Epithelial cell of esophagus (primary cell): ENCODE results near the gene SRSF8.

Source experiments
- DNase-seq: peaks from one replicate; pipeline ENCODE4 v3.0.0; 2010; ENCODE audit warnings: low read depth
- H3K4me3 ChIP-seq: 2 replicates; pipeline ENCODE4 v1.5.1; 2011; ENCODE audit warnings: mild to moderate bottlenecking, low read length, control low read depth
- CTCF ChIP-seq: IDR thresholded peaks from 2 replicates; pipeline ENCODE4 v1.5.1; 2011; ENCODE audit warnings: low read depth, mild to moderate bottlenecking, low read length, control low read depth, inconsistent platforms; ENCODE audit not compliant: insufficient read depth; ENCODE audit errors: missing control alignments

The SRSF8 gene

GRCh38 chr11:95093548-95093947, 26.8 kb downstream of the SRSF8 start:
- no peak for TF ChIP-seq CTCF
- no peak overlapping the region for H3K4me3 ChIP-seq
- DNase-seq, result no peak

GRCh38 chr11:95095858-95096587, 29.3 kb downstream of the SRSF8 start:
- TF ChIP-seq CTCF, result no peak
- no peak for DNase-seq
- H3K4me3 ChIP-seq, result no peak overlapping the region

GRCh38 chr11:95097209-95097608, 30.5 kb downstream of the SRSF8 start:
- no peak for TF ChIP-seq CTCF
- H3K4me3 ChIP-seq, result no peak overlapping the region
- no peak for DNase-seq

GRCh38 chr11:95098826-95099225, 32.1 kb downstream of the SRSF8 start:
- no peak for TF ChIP-seq CTCF
- no peak for DNase-seq
- H3K4me3 ChIP-seq, result no peak overlapping the region

GRCh38 chr11:95100191-95100648, 33.5 kb downstream of the SRSF8 start:
- DNase-seq, result no peak
- TF ChIP-seq CTCF, result no peak

GRCh38 chr11:95100856-95101507, 34.3 kb downstream of the SRSF8 start:
- no peak for DNase-seq
- TF ChIP-seq CTCF, result no peak
- H3K4me3 ChIP-seq, result no peak overlapping the region

More at GRCh38 chr11:95100191-95100648, 33.5 kb downstream of the SRSF8 start:
- no peak overlapping the region for H3K4me3 ChIP-seq
